ENCODE results near the gene IGSF5.
"Not testable (repeated sequence)": the region's sequence is repeated elsewhere in the genome, so short reads cannot be mapped to it uniquely, and the experiment has no call there.

The IGSF5 gene

DNA sequence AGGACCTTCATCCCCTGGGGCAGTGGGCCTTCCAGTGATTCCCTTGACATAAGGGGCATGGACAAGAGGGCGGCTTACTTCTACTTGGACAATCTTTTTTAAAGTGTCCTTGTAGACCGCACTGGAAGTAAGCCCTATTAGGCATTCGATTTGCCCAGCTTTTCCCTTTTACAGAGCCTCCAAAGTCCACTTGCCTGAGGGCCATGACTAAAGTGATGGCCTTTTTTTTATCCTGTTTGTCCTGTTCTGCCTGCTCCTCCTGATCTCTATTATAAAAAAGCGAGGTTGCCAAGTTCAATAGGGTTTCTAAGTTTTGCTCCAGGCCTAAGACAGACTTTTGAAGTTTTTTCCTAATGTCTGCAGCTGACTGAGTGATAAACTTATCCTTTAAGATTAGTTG is 2.4 kb upstream of the IGSF5 start:
- not testable (repeated sequence) for H3K14ac ChIP-seq (ENCODE audit: low read length); H4K12ac ChIP-seq (ENCODE audit: low read depth, low read length); H3K4ac ChIP-seq (ENCODE audit: low read depth, low read length); H3K9ac ChIP-seq (ENCODE audit: low read length); H2AK5ac ChIP-seq (ENCODE audit: low read length); H2BK12ac ChIP-seq (ENCODE audit: low read length); H2AFZ ChIP-seq (ENCODE audit: insufficient read depth, low read length, poor library complexity); H3K4me3 ChIP-seq (ENCODE audit: low read depth, low read length); H4K8ac ChIP-seq (ENCODE audit: low read depth, low read length); H3K9me3 ChIP-seq (ENCODE audit: insufficient read depth, low read depth, low read length); H3K27me3 ChIP-seq (ENCODE audit: insufficient read depth, low read length); H3K4me2 ChIP-seq (ENCODE audit: low read length); H3K36me3 ChIP-seq (ENCODE audit: control insufficient read depth in 1 of 2, insufficient read depth in 2 of 2, low read length in 2 of 2); H3K79me2 ChIP-seq (ENCODE audit: control insufficient read depth, insufficient read depth, low read length, poor library complexity); H2BK120ac ChIP-seq (ENCODE audit: insufficient read depth, low read length, poor library complexity); H3K23ac ChIP-seq (ENCODE audit: low read length); H3K18ac ChIP-seq (ENCODE audit: low read length)
- H2BK5ac ChIP-seq (ENCODE audit: low read depth, low read length, poor library complexity), result peak overlapping the region; percentile 43
- H4K91ac ChIP-seq (ENCODE audit: low read depth, low read length), result peak overlapping the region; percentile 51
- WGBS (ENCODE audit: extremely low coverage, insufficient coverage, insufficient read length), result no CpG with 5 or more reads among the region's 4 CpGs
- peaks cover 22% of the 10 kb centered on the region for H3K79me1 ChIP-seq (ENCODE audit: low read length)
- peak; percentile 89 to 96 for DNase-seq
- H3K4me1 ChIP-seq (ENCODE audit: control insufficient read depth in 1 of 2, insufficient read depth in 2 of 2, low read length in 2 of 2), result peaks cover 19 to 21% of the 10 kb centered on the region in 2 experiments
- peak overlapping the region; percentile 61 for H3K27ac ChIP-seq (ENCODE audit: low read depth, low read length)

DNA sequence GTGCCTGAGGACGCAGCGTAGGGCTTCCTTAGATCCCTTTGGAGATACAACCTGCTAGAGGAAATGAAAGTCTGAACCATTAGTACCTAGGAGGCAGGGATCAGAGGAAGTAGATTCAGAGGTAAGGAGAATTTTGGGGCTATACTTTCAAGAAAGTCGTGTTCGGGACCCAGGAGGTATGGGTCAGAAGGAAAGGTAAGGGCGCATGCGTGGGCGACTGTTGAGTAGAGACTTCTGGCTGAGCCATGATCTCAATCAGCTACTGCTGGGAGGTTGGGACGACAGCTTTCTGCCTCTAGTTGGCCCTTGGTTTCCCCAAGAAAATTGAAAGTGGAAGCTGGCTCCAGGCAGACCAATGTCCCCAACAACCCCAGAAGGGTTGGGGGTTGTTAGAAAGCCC is 349 bp downstream of the IGSF5 start:
- not testable (repeated sequence) for H3K36me3 ChIP-seq (ENCODE audit: control insufficient read depth in 1 of 2, insufficient read depth in 2 of 2, low read length in 2 of 2); H2AK5ac ChIP-seq (ENCODE audit: low read length); H3K4me2 ChIP-seq (ENCODE audit: low read length); H3K79me1 ChIP-seq (ENCODE audit: low read length); H2BK120ac ChIP-seq (ENCODE audit: insufficient read depth, low read length, poor library complexity); H3K14ac ChIP-seq (ENCODE audit: low read length); H4K8ac ChIP-seq (ENCODE audit: low read depth, low read length); H3K18ac ChIP-seq (ENCODE audit: low read length); H4K12ac ChIP-seq (ENCODE audit: low read depth, low read length); H3K9me3 ChIP-seq (ENCODE audit: insufficient read depth, low read depth, low read length); H2BK5ac ChIP-seq (ENCODE audit: low read depth, low read length, poor library complexity); H2BK12ac ChIP-seq (ENCODE audit: low read length); H3K9ac ChIP-seq (ENCODE audit: low read length); H3K79me2 ChIP-seq (ENCODE audit: control insufficient read depth, insufficient read depth, low read length, poor library complexity); H3K4ac ChIP-seq (ENCODE audit: low read depth, low read length); H3K23ac ChIP-seq (ENCODE audit: low read length); H2AFZ ChIP-seq (ENCODE audit: insufficient read depth, low read length, poor library complexity); H3K4me3 ChIP-seq (ENCODE audit: low read depth, low read length); DNase-seq; H3K27me3 ChIP-seq (ENCODE audit: insufficient read depth, low read length); H3K27ac ChIP-seq (ENCODE audit: low read depth, low read length)
- WGBS (ENCODE audit: extremely low coverage, insufficient coverage, insufficient read length), result no CpG with 5 or more reads among the region's 8 CpGs
- Histone ChIP-seq H4K91ac (ENCODE audit: low read depth, low read length) (peak overlapping the region; percentile 30), H3K4me1 (ENCODE audit: control insufficient read depth in 1 of 2, insufficient read depth in 2 of 2, low read length in 2 of 2) (peaks cover 10 to 12% of the 10 kb centered on the region in 2 experiments)

DNA sequence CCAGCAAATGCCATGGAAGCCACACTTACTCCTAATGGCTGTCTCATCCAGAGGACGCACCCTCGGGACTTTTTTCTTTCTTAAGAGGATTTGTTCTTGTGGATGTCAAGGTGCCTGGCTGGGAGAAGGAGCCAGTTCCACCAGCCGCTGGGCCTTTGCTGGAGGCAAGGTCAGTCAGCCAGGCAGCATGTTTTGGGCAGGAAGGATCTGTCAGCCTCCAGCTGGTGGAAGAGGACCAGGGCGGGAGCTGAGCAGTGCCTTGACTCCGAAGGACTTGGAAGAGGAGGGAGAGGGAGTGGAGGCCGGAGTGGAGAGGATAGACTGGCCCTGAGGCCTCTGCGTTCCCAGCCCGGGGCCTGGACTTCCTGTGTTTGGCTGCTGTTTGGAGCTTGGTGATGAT is 5.7 kb downstream of the IGSF5 start:
- DNase-seq, result peak in 1 of 2 donors; percentile 18
- no peak overlapping the region for H3K4me3 ChIP-seq (ENCODE audit: low read depth, low read length)
- H3K9ac ChIP-seq (ENCODE audit: low read length), result no peak overlapping the region
- no peak overlapping the region for H2BK12ac ChIP-seq (ENCODE audit: low read length)
- no peak overlapping the region for H2AK5ac ChIP-seq (ENCODE audit: low read length)
- H3K27me3 ChIP-seq (ENCODE audit: insufficient read depth, low read length), result no peaks in the 10 kb centered on the region
- no peaks in the 10 kb centered on the region for H3K9me3 ChIP-seq (ENCODE audit: insufficient read depth, low read depth, low read length)
- H4K91ac ChIP-seq (ENCODE audit: low read depth, low read length), result no peak overlapping the region
- H3K4ac ChIP-seq (ENCODE audit: low read depth, low read length), result no peak overlapping the region
- no peak overlapping the region for H2AFZ ChIP-seq (ENCODE audit: insufficient read depth, low read length, poor library complexity)
- no peaks in the 10 kb centered on the region for H3K36me3 ChIP-seq (ENCODE audit: control insufficient read depth in 1 of 2, insufficient read depth in 2 of 2, low read length in 2 of 2)
- no CpG with 5 or more reads among the region's 8 CpGs for WGBS (ENCODE audit: extremely low coverage, insufficient coverage, insufficient read length)
- no peak overlapping the region for H4K8ac ChIP-seq (ENCODE audit: low read depth, low read length)
- H3K4me1 ChIP-seq (ENCODE audit: control insufficient read depth in 1 of 2, insufficient read depth in 2 of 2, low read length in 2 of 2), result peaks cover 5% of the 10 kb centered on the region in 2 experiments
- H2BK5ac ChIP-seq (ENCODE audit: low read depth, low read length, poor library complexity), result no peak overlapping the region
- H3K27ac ChIP-seq (ENCODE audit: low read depth, low read length), result no peak overlapping the region
- H2BK120ac ChIP-seq (ENCODE audit: insufficient read depth, low read length, poor library complexity), result no peak overlapping the region
- H3K79me2 ChIP-seq (ENCODE audit: control insufficient read depth, insufficient read depth, low read length, poor library complexity), result no peaks in the 10 kb centered on the region
- no peak overlapping the region for H3K14ac ChIP-seq (ENCODE audit: low read length)
- H3K4me2 ChIP-seq (ENCODE audit: low read length), result no peak overlapping the region
- no peak overlapping the region for H3K18ac ChIP-seq (ENCODE audit: low read length)
- peaks cover 1% of the 10 kb centered on the region for H3K79me1 ChIP-seq (ENCODE audit: low read length)
- H4K12ac ChIP-seq (ENCODE audit: low read depth, low read length), result peak overlapping the region; percentile 63
- H3K23ac ChIP-seq (ENCODE audit: low read length), result no peak overlapping the region

DNA sequence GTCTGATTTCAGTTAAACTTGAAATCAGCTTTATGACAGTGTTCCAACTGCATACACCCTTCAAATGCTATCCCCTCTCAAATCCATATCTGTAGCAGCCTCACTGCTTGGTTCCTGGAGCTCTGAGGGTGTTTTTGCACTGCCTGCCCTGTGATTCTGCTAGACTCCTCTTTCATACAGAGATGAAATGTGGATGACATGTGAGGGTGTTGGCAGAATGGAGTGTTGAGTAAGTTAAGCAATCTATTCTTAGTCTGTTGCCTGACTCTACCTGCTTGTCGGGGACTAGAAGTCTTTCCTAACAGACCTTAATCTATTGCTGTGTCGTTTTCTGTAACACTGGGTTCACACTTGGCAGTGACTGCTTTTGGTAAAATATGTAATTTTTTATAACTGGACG is 9.8 kb downstream of the IGSF5 start:
- Histone ChIP-seq H4K91ac (ENCODE audit: low read depth, low read length) (no peak overlapping the region), H3K79me2 (ENCODE audit: control insufficient read depth, insufficient read depth, low read length, poor library complexity) (no peaks in the 10 kb centered on the region), H2BK12ac (ENCODE audit: low read length) (no peak overlapping the region), H3K27me3 (ENCODE audit: insufficient read depth, low read length) (no peaks in the 10 kb centered on the region), H4K8ac (ENCODE audit: low read depth, low read length) (no peak overlapping the region), H3K79me1 (ENCODE audit: low read length) (no peaks in the 10 kb centered on the region), H3K4me2 (ENCODE audit: low read length) (no peak overlapping the region), H3K18ac (ENCODE audit: low read length) (no peak overlapping the region), H3K14ac (ENCODE audit: low read length) (no peak overlapping the region), H3K9ac (ENCODE audit: low read length) (no peak overlapping the region), H2BK5ac (ENCODE audit: low read depth, low read length, poor library complexity) (no peak overlapping the region), H3K4ac (ENCODE audit: low read depth, low read length) (no peak overlapping the region), H3K27ac (ENCODE audit: low read depth, low read length) (no peak overlapping the region), H3K9me3 (ENCODE audit: insufficient read depth, low read depth, low read length) (no peaks in the 10 kb centered on the region), H3K23ac (ENCODE audit: low read length) (no peak overlapping the region), H2BK120ac (ENCODE audit: insufficient read depth, low read length, poor library complexity) (no peak overlapping the region), H4K12ac (ENCODE audit: low read depth, low read length) (no peak overlapping the region), H2AK5ac (ENCODE audit: low read length) (no peak overlapping the region), H3K36me3 (ENCODE audit: control insufficient read depth in 1 of 2, insufficient read depth in 2 of 2, low read length in 2 of 2) (no peaks in the 10 kb centered on the region), H2AFZ (ENCODE audit: insufficient read depth, low read length, poor library complexity) (no peak overlapping the region), H3K4me3 (ENCODE audit: low read depth, low read length) (no peak overlapping the region), H3K4me1 (ENCODE audit: control insufficient read depth in 1 of 2, insufficient read depth in 2 of 2, low read length in 2 of 2) (peaks cover 5 to 9% of the 10 kb centered on the region in 2 experiments)
- WGBS (ENCODE audit: extremely low coverage, insufficient coverage, insufficient read length), result no CpG with 5 or more reads among the region's 3 CpGs
- no peak for DNase-seq

Data from trophoblast cell (in vitro differentiated cells and primary cell).